Measurements from ENCODE around the gene WDR6.

- no peak for TF ChIP-seq POLR2A (IDR thresholded peaks at IDR 0.05)
- TF ChIP-seq CTCF (IDR thresholded peaks at IDR 0.05) = no peak
- no peak for TF ChIP-seq POLR2AphosphoS5 (IDR thresholded peaks at IDR 0.05)
Observed at GRCh38 chr3:48960841-48961413, 46.3 kb upstream of the WDR6 start.

Data from prostate gland (tissue), 2 donors.